ENCODE data around the gene RAB24. TPM values are rescaled to one million over a fixed set of nuclear protein-coding genes. Genes with fewer than 3 reads are reported as not detected.

RAB24 gene
- total RNA-seq, 1 donor from 2014 or later: 18.9 TPM

DNA sequence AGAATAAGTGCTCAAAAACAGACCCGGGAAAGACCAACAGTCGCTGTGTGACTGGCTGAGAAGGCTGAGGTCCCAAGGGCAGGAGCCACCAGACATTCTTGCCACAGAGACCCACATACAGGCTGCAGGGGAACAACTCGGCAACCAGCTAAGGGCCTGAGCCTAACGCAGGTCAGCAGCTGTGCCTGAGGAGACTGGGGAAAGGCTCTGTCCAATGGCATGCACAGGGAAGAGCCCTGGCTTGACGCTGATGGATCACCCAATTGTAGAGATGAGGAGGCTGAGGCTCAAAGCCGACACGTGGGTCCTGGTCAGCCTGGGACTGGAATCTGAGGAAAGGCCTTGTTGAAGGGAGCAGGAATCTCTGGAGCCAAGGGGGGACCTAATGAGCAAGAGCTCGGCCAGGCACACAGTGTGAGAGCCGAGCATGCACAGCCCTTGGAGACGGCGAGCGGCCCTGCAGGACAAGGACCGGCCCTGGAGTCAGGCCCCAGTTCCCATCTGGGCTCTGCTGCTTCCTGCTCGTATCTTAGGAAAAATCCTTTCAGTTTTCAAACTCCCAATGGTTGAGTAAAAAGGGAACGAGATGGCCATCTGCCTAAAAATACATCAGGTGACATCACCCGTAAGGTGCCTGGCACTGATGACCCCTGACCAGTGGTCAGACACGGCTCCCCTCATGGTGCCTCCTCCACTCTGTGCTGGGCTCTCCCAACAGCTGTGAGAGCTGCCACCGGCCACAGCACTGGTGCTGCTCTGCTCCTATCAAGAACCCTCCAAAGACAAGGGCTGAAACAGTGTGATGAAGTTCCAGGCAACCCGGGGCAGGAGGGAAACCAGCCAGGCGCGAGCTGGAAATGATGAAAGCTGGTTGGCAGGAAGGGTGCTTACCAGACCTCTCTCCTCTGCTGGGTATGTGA is 31.5 kb upstream of the RAB24 start:
- ATAC-seq (peak; percentile 76), DNase-seq (ENCODE audit: missing footprints) (peak; percentile 42)
- intact Hi-C loops (cut with DNase I): no loop called here

- ATAC-seq (no peak), DNase-seq (ENCODE audit: missing footprints) (peak; percentile 23)
- intact Hi-C loops (cut with DNase I): no loop called here
Observed at GRCh38 chr5:177334155-177334551, 30.6 kb upstream of the RAB24 start.

GRCh38 chr5:177333420-177334154 is 30.1 kb upstream of the RAB24 start:
- intact Hi-C loops (cut with DNase I): no loop called here
- ATAC-seq: no peak
- no peak for DNase-seq (ENCODE audit: missing footprints)

GRCh38 chr5:177332896-177333260 is 29.4 kb upstream of the RAB24 start:
- intact Hi-C loops (cut with DNase I): no loop called here
- no peak for ATAC-seq
- peak; percentile 53 for DNase-seq (ENCODE audit: missing footprints)

DNA sequence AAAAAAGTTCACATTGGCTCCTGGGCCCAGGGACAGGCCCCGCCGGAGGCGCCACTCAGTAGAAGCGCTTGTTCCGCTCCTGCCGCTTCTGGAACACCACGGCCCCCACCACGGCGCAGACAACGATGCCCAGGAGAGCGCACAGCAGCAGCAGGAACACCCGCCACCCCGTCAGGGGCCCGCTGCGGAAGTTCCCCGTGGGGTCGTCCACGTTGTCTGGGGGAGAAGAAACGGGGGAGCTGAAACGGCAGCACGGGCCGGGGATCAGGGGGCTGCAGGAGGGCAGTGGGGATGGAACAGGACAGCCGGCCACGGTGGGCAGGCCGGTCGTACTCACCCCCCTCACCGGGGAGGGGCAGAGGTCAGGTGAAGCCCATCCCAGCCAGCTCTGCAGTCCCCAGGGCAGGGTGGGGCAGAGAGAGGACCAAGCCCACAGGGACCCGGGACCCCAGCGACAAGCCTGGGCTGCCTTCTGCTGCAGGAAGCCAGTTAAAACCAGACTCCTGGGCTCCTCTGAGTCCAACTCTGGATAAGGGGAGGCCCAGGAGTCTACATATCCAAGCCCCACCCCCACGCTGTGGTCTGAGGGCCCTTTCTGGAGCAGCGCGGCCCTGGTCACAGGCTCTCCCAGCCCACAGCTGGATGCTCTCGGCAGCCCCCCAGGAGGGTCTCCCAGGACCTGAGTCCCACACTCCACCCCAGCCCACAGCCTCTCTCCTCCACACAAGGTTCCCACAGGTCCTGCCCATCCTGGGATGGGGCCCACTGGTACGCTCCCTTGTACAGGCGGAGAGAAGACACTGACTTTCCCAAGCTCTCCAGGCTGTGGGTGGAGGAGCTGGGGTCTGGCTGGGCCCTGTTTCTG is 28.7 kb upstream of the RAB24 start:
- DNase-seq (ENCODE audit: missing footprints) (no peak), ATAC-seq (no peak)
- intact Hi-C loops (cut with DNase I): no loop called here

DNA sequence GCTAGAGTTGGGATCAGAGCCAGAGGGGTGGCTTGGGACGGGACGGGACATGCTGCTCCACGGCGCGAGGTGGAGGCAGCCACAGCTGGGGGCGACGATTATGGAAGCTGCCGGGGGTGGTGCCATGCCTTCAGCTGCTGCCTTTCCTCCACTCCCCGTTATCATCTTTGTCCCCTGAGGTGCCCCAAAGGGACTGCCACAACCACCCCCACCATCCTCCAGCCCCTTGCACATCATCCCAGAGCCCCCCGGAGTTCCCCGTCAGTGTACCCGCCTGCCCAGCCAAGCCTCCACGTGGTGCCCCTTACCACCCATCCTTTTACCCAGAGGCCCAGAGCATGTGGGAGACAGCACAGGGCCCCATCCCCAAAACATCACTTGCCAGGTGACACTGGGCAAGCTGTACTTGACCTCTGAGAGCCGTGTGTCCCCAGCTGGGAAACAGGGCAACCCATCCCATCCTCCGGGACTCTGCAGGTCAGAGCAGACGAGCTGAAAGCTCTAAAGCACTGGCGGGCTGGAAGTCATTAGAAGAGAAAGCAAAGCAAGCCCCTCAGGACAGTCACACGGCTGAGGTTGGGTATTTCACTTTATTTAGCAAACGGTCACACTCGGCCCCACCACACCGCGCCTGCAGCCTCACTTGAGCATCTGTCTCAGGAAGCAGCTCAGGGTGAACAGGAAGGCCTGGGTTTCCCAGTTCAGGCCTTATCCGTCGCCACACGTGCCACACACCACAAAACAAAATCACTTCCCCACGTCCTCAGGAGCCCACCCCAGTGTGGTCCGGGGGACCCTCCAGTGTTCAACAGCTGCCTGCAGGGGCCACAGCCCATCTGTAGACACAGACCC is 27.7 kb upstream of the RAB24 start:
- no peak for ATAC-seq
- peak; percentile 35 for DNase-seq (ENCODE audit: missing footprints)
- intact Hi-C loops (cut with DNase I): no loop called here

DNA sequence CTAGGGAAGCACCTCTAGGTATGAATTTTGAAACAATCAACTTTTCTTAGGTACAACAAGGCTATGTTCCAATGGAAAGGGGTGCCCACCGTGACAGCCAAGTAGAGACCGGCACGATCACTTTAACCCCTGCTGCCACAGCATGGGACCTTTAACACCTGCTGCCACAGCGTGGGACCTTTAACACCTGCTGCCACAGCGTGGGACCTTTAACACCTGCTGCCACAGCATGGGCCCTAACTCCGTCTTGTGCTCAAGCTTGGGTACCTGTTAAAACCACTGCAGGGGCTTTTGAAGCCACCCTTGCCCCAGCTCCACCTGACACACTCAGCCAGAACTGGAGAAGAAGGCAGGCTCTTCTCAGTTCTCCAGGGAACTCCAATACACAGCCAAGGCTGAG is 26.4 kb upstream of the RAB24 start:
- DNase-seq (ENCODE audit: missing footprints) (no peak), ATAC-seq (no peak)
- intact Hi-C loops (cut with DNase I): no loop called here

GRCh38 chr5:177328545-177329231 is 25.2 kb upstream of the RAB24 start:
- ATAC-seq (no peak), DNase-seq (ENCODE audit: missing footprints) (peak; percentile 48)
- intact Hi-C loops (cut with DNase I): no loop called here

- DNase-seq (ENCODE audit: missing footprints): peak; percentile 76
- intact Hi-C loops (cut with DNase I): no loop called here
Observed at GRCh38 chr5:177327539-177328522, 24.3 kb upstream of the RAB24 start.

DNA sequence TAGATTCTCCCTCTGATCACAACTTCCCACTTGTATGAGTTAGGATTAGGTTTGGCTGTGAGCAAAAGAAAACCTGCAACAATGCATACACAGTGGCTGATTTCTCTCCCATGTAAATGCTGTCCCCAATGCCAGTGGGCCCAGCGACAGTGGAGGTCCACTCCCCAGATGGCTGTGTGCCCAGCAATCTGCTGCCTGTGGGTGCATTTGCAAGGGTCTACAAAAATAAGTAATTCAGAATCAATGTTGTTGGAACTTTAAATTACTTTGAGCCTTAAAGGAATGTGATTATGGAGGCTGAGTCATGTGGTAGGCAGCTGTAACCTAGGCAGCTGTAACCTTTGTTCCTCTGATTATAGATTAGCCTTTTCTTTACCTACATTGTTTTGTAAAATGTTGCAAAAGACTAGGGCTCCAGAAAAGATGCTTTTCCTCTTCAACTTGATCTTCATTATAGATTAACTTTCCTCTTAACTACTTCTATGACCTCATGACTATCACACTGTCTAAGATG is 22.4 kb upstream of the RAB24 start:
- ATAC-seq (no peak), DNase-seq (ENCODE audit: missing footprints) (no peak)
- intact Hi-C loops (cut with DNase I): no loop called here

More at GRCh38 chr5:177327539-177328522, 24.3 kb upstream of the RAB24 start:
- peak; percentile 74 for ATAC-seq

DNA sequence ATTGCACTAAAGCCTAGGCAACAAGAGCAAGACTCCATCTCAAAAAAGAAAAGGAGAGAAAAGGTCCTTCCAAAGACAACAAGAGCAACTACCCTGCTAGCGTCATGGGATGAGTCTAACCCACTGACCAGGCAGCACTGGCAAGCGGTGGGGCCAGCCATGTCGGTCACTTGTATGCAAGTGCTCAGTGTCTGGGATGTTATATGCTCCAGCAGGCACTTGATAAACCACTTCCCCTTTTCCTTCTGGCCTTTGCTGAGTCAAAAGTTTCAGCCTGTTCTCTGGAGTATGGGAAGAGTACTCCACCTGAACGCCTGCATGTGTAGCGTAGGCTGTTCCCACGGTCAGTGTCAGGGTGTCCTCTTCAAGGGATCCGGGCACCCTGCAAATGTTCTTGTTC is 17.4 kb upstream of the RAB24 start:
- intact Hi-C loops (cut with DNase I): no loop called here
- DNase-seq (ENCODE audit: missing footprints) (peak; percentile 41), ATAC-seq (peak; percentile 42)

DNA sequence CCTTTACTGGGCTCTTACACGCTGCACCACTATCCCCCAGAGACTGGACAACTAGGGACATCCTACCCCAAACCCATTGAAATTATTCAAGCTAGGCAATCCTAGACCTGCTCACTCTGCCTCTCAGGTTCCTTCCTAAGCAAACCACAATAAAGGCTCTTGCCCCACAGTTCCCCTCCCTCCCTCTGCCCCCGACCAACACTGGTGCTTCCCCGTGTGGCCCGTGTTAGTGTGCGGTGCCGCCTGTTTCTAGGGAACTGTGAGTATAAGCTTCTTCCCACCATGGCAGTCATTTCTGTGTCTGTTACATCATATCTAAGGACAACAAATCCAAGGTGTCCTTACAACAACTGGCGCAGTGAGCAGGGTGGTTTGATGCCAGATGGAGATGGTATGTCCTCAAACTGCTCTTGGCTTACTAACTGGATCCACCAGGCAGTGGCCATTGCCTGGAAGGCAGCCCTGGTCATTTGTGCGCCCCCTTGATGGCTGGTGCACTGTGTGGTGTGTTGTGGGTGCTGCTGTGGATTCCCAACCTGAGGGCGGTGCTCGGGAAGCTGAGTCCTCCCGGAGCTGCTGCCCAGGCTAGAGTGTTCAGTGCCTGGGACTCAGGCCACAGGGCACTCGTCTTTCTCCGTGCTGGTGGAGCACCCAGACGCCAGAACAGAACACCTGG is 16.5 kb upstream of the RAB24 start:
- ATAC-seq (no peak), DNase-seq (ENCODE audit: missing footprints) (peak; percentile 79)
- intact Hi-C loops (cut with DNase I): loop anchor here (5.0 kb wide), 1 partner anchor 132 kb away; no protein-coding TSS in a partner anchor

GRCh38 chr5:177317959-177318377 is 14.4 kb upstream of the RAB24 start:
- ATAC-seq (no peak), DNase-seq (ENCODE audit: missing footprints) (peak; percentile 74)

GRCh38 chr5:177316005-177316404 is 12.5 kb upstream of the RAB24 start:
- ATAC-seq (no peak), DNase-seq (ENCODE audit: missing footprints) (no peak)
- intact Hi-C loops (cut with DNase I): loop anchor here (5.0 kb wide), 1 partner anchor 136 kb away; no protein-coding TSS in a partner anchor

More at GRCh38 chr5:177317959-177318377, 14.4 kb upstream of the RAB24 start:
- intact Hi-C loops (cut with DNase I): loop anchor here (5.0 kb wide), 1 partner anchor 134 kb away; no protein-coding TSS in a partner anchor

DNA sequence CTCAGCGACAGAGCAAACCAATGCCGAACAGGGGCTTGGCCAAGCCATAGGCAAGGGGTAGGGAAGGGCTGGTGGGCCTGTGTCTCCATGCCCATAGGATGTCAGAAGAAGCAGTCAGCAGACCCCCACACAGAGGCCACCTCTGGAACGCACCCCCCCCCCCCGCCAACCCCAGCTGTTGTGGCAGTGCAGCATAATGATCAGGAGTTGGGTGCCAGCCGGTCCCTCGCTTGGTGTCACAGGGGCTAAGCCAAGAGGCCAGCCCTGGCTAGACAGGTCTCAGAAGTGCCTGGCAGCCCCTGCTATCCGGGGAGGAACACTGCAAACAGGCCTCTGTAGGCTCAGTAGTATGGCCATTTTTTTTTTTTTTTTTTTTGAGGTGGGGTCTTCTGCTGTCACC is 11.9 kb upstream of the RAB24 start:
- ATAC-seq (no peak), DNase-seq (ENCODE audit: missing footprints) (no peak)
- intact Hi-C loops (cut with DNase I): loop anchor here (5.0 kb wide), 1 partner anchor 137 kb away; no protein-coding TSS in a partner anchor

All from Right ventricle myocardium inferior (tissue), 1 donor.